ENCODE measurements around the gene SLC35E4. TPM values are rescaled to one million over a fixed set of nuclear protein-coding genes. Genes with fewer than 3 reads are reported as not detected.
"Not testable (repeated sequence)": the region's sequence is repeated elsewhere in the genome, so short reads cannot be mapped to it uniquely, and the experiment has no call there.

SLC35E4 gene
- total and polyA plus RNA-seq, 2 experiments from 2014 or later = 1.4 to 5.5 TPM

GRCh38 chr22:30675436-30675835, 39.9 kb downstream of the SLC35E4 start:
- Histone ChIP-seq H3K4me1 (ENCODE audit: insufficient read depth) (no peaks in the 10 kb centered on the region), H3K79me2 (no peaks in the 10 kb centered on the region), H3K36me3 (replicated peaks; ENCODE audit: insufficient read depth, low read depth) (no peaks in the 10 kb centered on the region), H3K9me2 (replicated peaks; ENCODE audit: insufficient read depth) (no peaks in the 10 kb centered on the region), H3K4me3 (no peak overlapping the region), H4K20me1 (ENCODE audit: insufficient read depth, poor library complexity, severe bottlenecking) (no peaks in the 10 kb centered on the region), H3K27ac (no peak overlapping the region), H2AFZ (no peak overlapping the region), H3K4me2 (no peak overlapping the region), H3K9me3 (ENCODE audit: low read depth) (no peaks in the 10 kb centered on the region), H3K27me3 (peaks cover 7% of the 10 kb centered on the region)
- TF ChIP-seq EZH2phosphoT487 (IDR thresholded peaks at IDR 0.05; ENCODE audit: low read depth, severe bottlenecking, unreplicated experiment) (no peak), CTCF (IDR thresholded peaks at IDR 0.05; ENCODE audit: poor library complexity) (no peak), EZH2 (IDR thresholded peaks at IDR 0.05; ENCODE audit: borderline replicate concordance) (no peak)
- no peak for DNase-seq (ENCODE audit: low spot score)
- 65% methylated on average over 9 of the region's 9 CpGs for WGBS (ENCODE audit: low lambda C conversion rate, missing lambda C conversion rate)

GRCh38 chr22:30676565-30676964, 41.0 kb downstream of the SLC35E4 start:
- H3K4me3 ChIP-seq; H3K27me3 ChIP-seq; H3K4me2 ChIP-seq; H3K27ac ChIP-seq; DNase-seq (ENCODE audit: low spot score); H4K20me1 ChIP-seq (ENCODE audit: insufficient read depth, poor library complexity, severe bottlenecking); H3K9me3 ChIP-seq (ENCODE audit: low read depth); H3K9me2 ChIP-seq (replicated peaks; ENCODE audit: insufficient read depth); H2AFZ ChIP-seq; H3K4me1 ChIP-seq (ENCODE audit: insufficient read depth); H3K36me3 ChIP-seq (replicated peaks; ENCODE audit: insufficient read depth, low read depth); H3K79me2 ChIP-seq: not testable (repeated sequence)
- 81% methylated on average over 3 of the region's 3 CpGs for WGBS (ENCODE audit: low lambda C conversion rate, missing lambda C conversion rate)

DNA sequence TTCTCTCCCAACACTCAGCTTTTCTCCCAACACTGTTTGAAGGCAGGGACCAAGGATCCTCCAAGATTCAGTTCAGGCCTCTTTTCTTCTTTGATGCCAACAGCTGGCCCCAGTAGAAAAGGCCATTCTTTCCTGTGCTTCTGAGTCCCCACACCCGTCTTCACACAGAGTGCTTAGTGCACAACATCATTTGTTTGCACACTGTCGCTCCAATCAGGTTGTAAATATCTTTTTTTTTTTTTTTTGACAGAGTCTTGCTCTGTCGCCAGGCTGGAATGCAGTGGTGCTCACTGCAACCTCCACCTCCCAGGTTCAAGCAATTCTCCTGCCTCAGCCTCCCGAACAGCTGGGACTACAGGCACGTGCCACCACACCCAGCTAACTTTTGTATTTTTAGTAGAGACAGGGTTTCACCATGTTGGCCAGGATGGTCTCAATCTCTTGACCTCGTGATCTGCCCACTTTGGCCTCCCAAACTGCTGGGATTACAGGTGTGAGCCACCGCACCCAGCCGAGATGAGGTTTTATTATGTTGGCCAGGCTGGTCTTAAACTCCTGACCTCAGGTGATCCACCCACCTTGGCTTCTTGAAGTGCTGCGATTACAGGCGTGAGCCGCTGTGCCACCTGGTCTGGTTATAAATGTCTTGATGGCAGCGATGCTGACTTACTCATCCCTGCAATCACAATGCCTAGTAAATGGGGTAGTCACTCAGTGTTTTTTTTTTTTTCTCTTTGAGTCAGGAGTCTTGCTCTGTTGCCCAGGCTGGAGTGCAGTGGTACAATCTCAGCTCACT, 44.5 kb downstream of the SLC35E4 start:
- not testable (repeated sequence) for H3K27ac ChIP-seq; H3K4me3 ChIP-seq; H3K9me2 ChIP-seq (replicated peaks; ENCODE audit: insufficient read depth); H4K20me1 ChIP-seq (ENCODE audit: insufficient read depth, poor library complexity, severe bottlenecking); H3K79me2 ChIP-seq; H3K4me1 ChIP-seq (ENCODE audit: insufficient read depth); H2AFZ ChIP-seq; H3K4me2 ChIP-seq; H3K36me3 ChIP-seq (replicated peaks; ENCODE audit: insufficient read depth, low read depth); DNase-seq (ENCODE audit: low spot score); H3K9me3 ChIP-seq (ENCODE audit: low read depth)
- 71% methylated on average over 12 of the region's 12 CpGs for WGBS (ENCODE audit: low lambda C conversion rate, missing lambda C conversion rate)
- peaks cover 16% of the 10 kb centered on the region for H3K27me3 ChIP-seq

DNA sequence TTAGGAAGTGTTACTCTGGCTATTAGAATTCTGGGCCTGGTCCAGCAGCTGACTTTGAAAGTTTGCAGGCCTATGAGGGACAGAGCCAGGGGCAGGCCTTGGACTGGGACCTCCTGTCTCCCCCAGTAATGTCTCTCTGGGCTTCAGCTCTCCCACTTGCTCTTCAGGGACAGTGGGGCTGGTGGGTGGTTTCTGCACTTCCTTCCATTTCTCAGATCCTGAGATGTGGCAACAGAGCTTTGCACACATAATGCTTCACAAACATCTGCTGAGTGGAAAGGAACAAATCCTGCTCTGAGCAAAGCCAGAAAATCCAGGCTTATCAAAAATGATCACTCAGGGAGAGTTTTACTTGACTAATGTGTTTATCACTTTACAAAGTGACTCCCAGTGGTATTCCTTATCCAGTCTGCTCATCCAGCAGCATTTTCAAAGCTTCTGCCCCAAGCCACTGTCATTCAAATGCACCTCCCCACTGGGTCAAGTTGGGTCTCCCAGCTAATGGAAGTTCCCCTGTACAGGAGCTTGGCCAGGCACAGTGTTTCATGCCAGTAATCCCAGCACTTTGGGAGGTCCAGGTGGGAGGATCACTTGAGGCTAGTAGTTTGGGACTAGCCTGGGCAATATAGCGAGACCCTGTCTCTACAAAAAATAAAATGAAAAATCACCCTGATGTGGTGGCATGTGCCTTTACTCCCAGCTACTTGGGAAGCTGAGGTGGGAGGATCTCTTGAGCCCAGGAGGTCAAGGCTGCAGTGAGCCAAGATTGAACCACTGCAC, 45.6 kb downstream of the SLC35E4 start:
- no peak for DNase-seq (ENCODE audit: low spot score)
- Histone ChIP-seq H3K9me3 (ENCODE audit: low read depth) (no peaks in the 10 kb centered on the region), H3K79me2 (no peaks in the 10 kb centered on the region), H4K20me1 (ENCODE audit: insufficient read depth, poor library complexity, severe bottlenecking) (no peaks in the 10 kb centered on the region), H3K9me2 (replicated peaks; ENCODE audit: insufficient read depth) (no peaks in the 10 kb centered on the region), H2AFZ (no peak overlapping the region), H3K27ac (no peak overlapping the region), H3K4me1 (ENCODE audit: insufficient read depth) (no peaks in the 10 kb centered on the region), H3K4me2 (no peak overlapping the region), H3K4me3 (no peak overlapping the region), H3K36me3 (replicated peaks; ENCODE audit: insufficient read depth, low read depth) (no peaks in the 10 kb centered on the region), H3K27me3 (peaks cover 16% of the 10 kb centered on the region)
- TF ChIP-seq EZH2phosphoT487 (IDR thresholded peaks at IDR 0.05; ENCODE audit: low read depth, severe bottlenecking, unreplicated experiment) (no peak), CTCF (IDR thresholded peaks at IDR 0.05; ENCODE audit: poor library complexity) (no peak), EZH2 (IDR thresholded peaks at IDR 0.05; ENCODE audit: borderline replicate concordance) (no peak)
- 86% methylated on average over 1 of the region's 1 CpG for WGBS (ENCODE audit: low lambda C conversion rate, missing lambda C conversion rate)

All from hepatocyte (in vitro differentiated cells).